HEK293T (cell line): ENCODE measurements around the gene SLC25A19.

Experiments
- CTCF ChIA-PET: fragments of 350-600 bp; formaldehyde crosslinking; extraction: SDS; loops from one replicate; lab custom pipeline; 2021; ENCODE audit warnings: antibody characterized with exemption, inconsistent platforms; lab: Yijun Ruan, JAX
- POLR2A ChIA-PET: fragments of 350-600 bp; formaldehyde crosslinking; extraction: SDS; loops from one replicate; lab custom pipeline; 2020; ENCODE audit warnings: antibody characterized with exemption, inconsistent platforms; lab: Yijun Ruan, JAX
- DNase-seq: peaks from one replicate; pipeline ENCODE4 v3.0.0; 2012; ENCODE audit warnings: mixed read lengths; ENCODE audit errors: extremely low spot score
- ARNT ChIP-seq: fragments of 450-650 bp; IDR thresholded peaks from 2 replicates; pipeline ENCODE4 v1.6.1; 2017; ENCODE audit warnings: mild to moderate bottlenecking
- BHLHE40 ChIP-seq: fragments of 450-650 bp; IDR thresholded peaks from 2 replicates; pipeline ENCODE4 v1.6.1; 2016; ENCODE audit warnings: mild to moderate bottlenecking, moderate library complexity, borderline replicate concordance
- CTBP1 ChIP-seq: fragments of 450-650 bp; IDR thresholded peaks from 2 replicates; pipeline ENCODE4 v1.6.1; 2016; ENCODE audit warnings: borderline replicate concordance
- ELF4 ChIP-seq: fragments of 450-650 bp; IDR thresholded peaks from 2 replicates; pipeline ENCODE4 v1.6.1; 2017; ENCODE audit warnings: antibody characterized with exemption
- FOXA1 ChIP-seq: fragments of 450-650 bp; IDR thresholded peaks from 2 replicates; pipeline ENCODE4 v1.6.1; 2016; ENCODE audit warnings: mild to moderate bottlenecking
- FOXK2 ChIP-seq: fragments of 450-650 bp; IDR thresholded peaks from 2 replicates; pipeline ENCODE4 v1.6.1; 2016; ENCODE audit warnings: mild to moderate bottlenecking
- FOXM1 ChIP-seq: fragments of 450-650 bp; IDR thresholded peaks from 2 replicates; pipeline ENCODE4 v1.6.1; 2017; ENCODE audit warnings: mild to moderate bottlenecking, borderline replicate concordance
- HDGF ChIP-seq: fragments of 450-650 bp; IDR thresholded peaks from 2 replicates; pipeline ENCODE4 v1.6.1; 2017; ENCODE audit warnings: antibody characterized with exemption, borderline replicate concordance
- L3MBTL2 ChIP-seq: fragments of 450-650 bp; conservative IDR thresholded peaks from 2 replicates; pipeline ENCODE4 v1.6.1; 2016; ENCODE audit warnings: mild to moderate bottlenecking
- LEF1 ChIP-seq: fragments of 450-650 bp; IDR thresholded peaks from 2 replicates; pipeline ENCODE4 v1.6.1; 2017; ENCODE audit warnings: mild to moderate bottlenecking, borderline replicate concordance
- NFRKB ChIP-seq: fragments of 450-650 bp; IDR thresholded peaks from 2 replicates; pipeline ENCODE4 v1.6.1; 2016; ENCODE audit warnings: mild to moderate bottlenecking, moderate library complexity
- SP1 ChIP-seq: fragments of 450-650 bp; IDR thresholded peaks from 2 replicates; pipeline ENCODE4 v1.6.1; 2017
- SUZ12 ChIP-seq: fragments of 450-650 bp; IDR thresholded peaks from 2 replicates; pipeline ENCODE4 v1.6.1; 2016; ENCODE audit warnings: mild to moderate bottlenecking
- TARDBP ChIP-seq: fragments of 450-650 bp; IDR thresholded peaks from 2 replicates; pipeline ENCODE4 v1.6.1; 2016
- ZNF384 ChIP-seq: fragments of 450-650 bp; IDR thresholded peaks from 2 replicates; pipeline ENCODE4 v1.6.1; 2016
- TF ChIP-seq, protein P1 (sequence below): fragments of 450-650 bp; IDR thresholded peaks from 2 replicates; pipeline ENCODE4 v1.6.1; 2016

Gene SLC25A19

DNA sequence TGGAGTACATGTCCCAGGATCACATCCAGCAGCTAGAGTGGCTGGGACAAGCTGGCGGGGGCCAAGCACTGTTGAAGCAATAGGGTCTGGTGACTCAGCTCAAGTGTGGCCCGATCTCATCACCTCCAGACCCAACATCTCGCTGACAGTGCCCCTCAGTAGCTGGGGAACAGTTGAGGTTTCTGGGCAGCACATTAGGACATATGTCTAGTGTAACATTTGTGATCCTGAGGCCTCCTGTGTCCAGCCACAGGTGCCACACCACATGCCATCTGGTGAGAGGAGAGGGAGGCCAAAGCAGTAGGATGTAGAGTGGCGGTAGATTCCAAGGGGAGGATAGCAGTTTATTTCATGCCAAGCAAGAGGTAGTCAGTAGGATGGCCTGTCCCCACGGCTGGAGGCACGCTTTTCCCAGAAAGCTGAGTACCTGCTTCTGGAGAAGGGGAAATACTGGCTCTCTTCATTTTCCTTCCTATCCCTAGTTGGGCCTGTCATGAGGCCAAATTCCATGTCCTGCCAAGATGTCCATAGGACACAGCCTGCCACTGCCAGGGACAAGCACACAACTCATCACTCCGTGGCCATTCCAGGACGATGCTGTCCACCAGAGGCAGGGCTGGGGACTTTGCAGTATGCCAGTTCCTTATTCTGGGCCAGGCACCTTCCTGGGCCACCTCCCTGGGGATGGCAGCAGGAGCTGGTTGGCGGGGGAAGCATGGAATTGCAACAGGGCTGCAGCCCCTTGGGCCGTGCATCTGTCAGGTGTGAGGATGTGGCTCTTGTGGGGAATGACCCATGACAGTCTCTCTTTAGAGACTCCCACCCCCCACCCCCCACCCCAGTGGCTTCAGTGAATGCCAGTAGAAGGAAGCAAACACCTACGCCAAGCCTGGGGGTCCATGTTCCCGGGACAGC, 51.9 kb downstream of the SLC25A19 start:
- no peak for TF ChIP-seq FOXK2
- ChIA-PET POLR2A (interaction anchor here (0.6 to 1.1 kb wide), 5 partner anchors 17 to 218 kb away, joined by 3 read pairs; partner anchors contain the start of genes GGA3, MIF4GD, MRPS7 and NUP85), CTCF (interaction anchor here (0.8 to 1.0 kb wide), 2 partner anchors 19 to 123 kb away, joined by 3 to 4 read pairs; no protein-coding TSS in a partner anchor)
- DNase-seq = no peak

- DNase-seq = no peak
- TF ChIP-seq, protein P1, sequence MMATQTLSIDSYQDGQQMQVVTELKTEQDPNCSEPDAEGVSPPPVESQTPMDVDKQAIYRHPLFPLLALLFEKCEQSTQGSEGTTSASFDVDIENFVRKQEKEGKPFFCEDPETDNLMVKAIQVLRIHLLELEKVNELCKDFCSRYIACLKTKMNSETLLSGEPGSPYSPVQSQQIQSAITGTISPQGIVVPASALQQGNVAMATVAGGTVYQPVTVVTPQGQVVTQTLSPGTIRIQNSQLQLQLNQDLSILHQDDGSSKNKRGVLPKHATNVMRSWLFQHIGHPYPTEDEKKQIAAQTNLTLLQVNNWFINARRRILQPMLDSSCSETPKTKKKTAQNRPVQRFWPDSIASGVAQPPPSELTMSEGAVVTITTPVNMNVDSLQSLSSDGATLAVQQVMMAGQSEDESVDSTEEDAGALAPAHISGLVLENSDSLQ = no peak
- TF ChIP-seq ZNF384 (no peak), TARDBP (no peak), CTBP1 (no peak), NFRKB (no peak), HDGF (no peak), SP1 (no peak), FOXA1 (no peak), BHLHE40 (no peak), FOXM1 (no peak), ELF4 (no peak), L3MBTL2 (no peak), ARNT (no peak)
- ChIA-PET POLR2A (no interaction called here), CTCF (interaction anchor here (0.7 kb wide), 1 partner anchor 355 kb away, joined by 4 read pairs; no protein-coding TSS in a partner anchor)
These were observed 56.4 kb downstream of the SLC25A19 start for GRCh38 chr17:75232786-75233185.

GRCh38 chr17:75231741-75232464, 57.3 kb downstream of the SLC25A19 start:
- POLR2A ChIA-PET = interaction anchor here (1.2 to 2.2 kb wide), 2 partner anchors 26 to 57 kb away, joined by 3 to 9 read pairs; partner anchors contain the start of genes NUP85 and SLC25A19

GRCh38 chr17:75231071-75231470, 58.2 kb downstream of the SLC25A19 start:
- POLR2A ChIA-PET = interaction anchor here (1.2 to 2.2 kb wide), 2 partner anchors 25 to 58 kb away, joined by 3 to 9 read pairs; partner anchors contain the start of genes NUP85 and SLC25A19
- DNase-seq = no peak
- TF ChIP-seq SUZ12 (no peak), ZNF384 (no peak), HDGF (no peak), ARNT (no peak), L3MBTL2 (no peak), SP1 (no peak), NFRKB (no peak), FOXK2 (no peak), FOXM1 (no peak), LEF1 (no peak), BHLHE40 (no peak), ELF4 (no peak)
- TF ChIP-seq, protein P1 = no peak
- CTCF ChIA-PET = no interaction called here

More at GRCh38 chr17:75231741-75232464, 57.3 kb downstream of the SLC25A19 start:
- TF ChIP-seq SUZ12 = no peak
- TF ChIP-seq NFRKB = no peak
- no peak for TF ChIP-seq TARDBP
- no peak for TF ChIP-seq SP1
- no peak for TF ChIP-seq ZNF384
- no peak for TF ChIP-seq ARNT
- no peak for TF ChIP-seq CTBP1
- no peak for TF ChIP-seq HDGF
- TF ChIP-seq, protein P1 = no peak
- no peak for TF ChIP-seq L3MBTL2
- no peak for TF ChIP-seq BHLHE40
- TF ChIP-seq FOXK2 = no peak
- DNase-seq = no peak
- CTCF ChIA-PET = interaction anchor here (0.7 kb wide), 2 partner anchors 9 to 356 kb away, joined by 3 to 4 read pairs; no protein-coding TSS in a partner anchor

DNA sequence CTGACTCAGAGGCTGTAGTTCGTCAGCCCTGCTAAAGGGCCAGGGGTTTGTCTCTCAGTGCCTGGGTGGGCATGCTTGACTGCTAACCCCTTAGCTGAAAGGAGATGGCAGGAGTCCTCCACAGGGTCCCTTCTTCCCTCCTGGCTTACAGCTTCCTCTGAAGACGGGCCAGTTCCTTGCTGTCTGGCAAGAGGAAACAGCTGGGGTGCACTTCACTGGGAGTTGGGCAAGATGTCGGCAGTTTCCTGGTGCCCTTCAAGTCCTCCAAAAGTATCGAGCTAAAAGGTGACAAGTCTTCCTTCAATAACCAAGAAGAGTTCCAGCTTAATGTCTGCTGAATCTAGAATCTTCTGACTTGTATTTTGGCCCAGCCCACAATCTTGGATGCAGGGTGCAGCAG, 60.4 kb downstream of the SLC25A19 start:
- POLR2A ChIA-PET = interaction anchor here (0.9 to 1.8 kb wide), 3 partner anchors 10 to 33 kb away, joined by 3 to 6 read pairs (median 4); partner anchors contain the start of genes GGA3, MRPS7 and NUP85
- TF ChIP-seq LEF1 (no peak), ARNT (no peak), TARDBP (no peak), ELF4 (no peak), SP1 (no peak), FOXA1 (no peak), CTBP1 (no peak), L3MBTL2 (no peak), FOXK2 (no peak), NFRKB (no peak), HDGF (no peak), BHLHE40 (no peak), FOXM1 (no peak), SUZ12 (no peak), ZNF384 (no peak)
- TF ChIP-seq, protein P1 = no peak
- no peak for DNase-seq
- CTCF ChIA-PET = interaction anchor here (0.6 to 3.0 kb wide), 4 partner anchors 11 to 115 kb away, joined by 3 to 21 read pairs (median 4); no protein-coding TSS in a partner anchor
